ENCODE data around the gene COQ4. TPM values are rescaled to one million over a fixed set of nuclear protein-coding genes. Genes with fewer than 3 reads are reported as not detected.
"Not testable (repeated sequence)": the region's sequence is repeated elsewhere in the genome, so short reads cannot be mapped to it uniquely, and the experiment has no call there.

The COQ4 gene
- 24.3 TPM for polyA plus RNA-seq (2012; ENCODE audit: missing spikeins)

DNA sequence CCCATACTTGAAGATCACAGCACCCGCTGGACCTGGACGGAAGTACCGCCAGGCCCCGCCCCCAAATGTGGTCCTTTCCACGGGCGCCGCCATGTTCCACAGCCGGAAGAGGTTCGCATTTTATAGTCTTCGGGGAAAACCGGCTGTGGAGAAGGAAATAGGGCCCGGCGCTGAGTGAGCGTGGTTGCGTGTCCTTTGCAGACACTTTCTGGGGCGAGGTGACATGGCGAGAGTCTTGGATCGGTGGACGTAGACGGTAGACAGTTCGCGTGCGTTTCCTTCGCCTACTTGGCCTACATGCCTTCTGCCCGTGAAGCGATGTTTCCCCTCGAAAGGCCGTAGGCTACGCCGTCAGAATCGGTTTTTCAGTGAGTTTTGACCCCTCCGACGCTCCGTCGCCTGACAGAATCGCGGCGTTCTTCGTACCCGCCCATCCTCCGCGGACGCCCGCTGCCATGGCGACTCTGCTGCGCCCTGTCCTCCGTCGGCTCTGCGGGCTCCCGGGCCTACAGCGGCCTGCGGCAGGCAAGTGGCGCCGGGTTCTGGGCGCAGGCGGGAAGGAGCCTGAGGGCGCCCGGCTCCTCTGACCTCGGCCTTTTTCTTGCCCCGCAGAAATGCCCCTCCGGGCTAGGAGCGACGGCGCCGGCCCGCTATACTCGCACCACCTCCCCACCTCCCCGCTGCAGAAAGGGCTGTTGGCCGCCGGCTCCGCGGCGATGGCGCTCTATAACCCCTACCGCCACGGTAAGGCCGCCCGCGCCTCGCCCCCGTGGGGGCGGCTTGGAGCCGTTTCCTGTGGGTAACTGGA is at the start of gene COQ4, which contains the start of gene TRUB2:
TSS of gene COQ4 (plus strand) at position 436 of the 808 bp plus-strand sequence. CDS start at position 456, 20 bp downstream.
TSS of gene TRUB2 (minus strand) at position 44 of the 808 bp plus-strand sequence. CDS start at position 5, 39 bp downstream.
- FAIRE-seq (peak; percentile 78), DNase-seq (ENCODE audit: insufficient read length) (peak; percentile 90)
- TF ChIP-seq TAF1 (IDR thresholded peaks at IDR 0.05; ENCODE audit: borderline replicate concordance, low read depth, low read length) (peak; percentile 48), POLR2AphosphoS5 (IDR thresholded peaks at IDR 0.05; ENCODE audit: low read depth, low read length) (peak; percentile 79; the same call in 1 of the 2 replicates), POLR2A (IDR thresholded peaks at IDR 0.05; ENCODE audit: low read depth, low read length) (peak; percentile 78)

DNA sequence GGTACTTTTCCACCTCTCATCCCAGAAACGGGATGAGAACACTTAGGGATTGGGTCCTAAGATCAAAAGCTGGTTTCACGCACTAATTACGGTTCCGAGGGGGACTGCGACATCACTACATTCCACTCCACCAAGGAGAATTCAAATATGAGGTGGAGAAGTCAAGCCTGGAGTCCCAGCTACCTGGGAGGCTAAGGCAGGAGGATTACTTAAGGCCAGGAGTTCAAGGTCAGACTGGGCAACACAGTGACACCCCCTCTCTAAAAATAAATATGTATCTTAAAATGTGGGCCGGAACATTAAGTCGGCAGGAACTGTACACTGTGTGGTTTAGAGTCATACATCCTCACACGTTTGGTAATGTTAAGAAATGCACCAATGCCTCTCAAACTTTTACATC is 48.4 kb upstream of the COQ4 start:
- FAIRE-seq (no peak), DNase-seq (ENCODE audit: insufficient read length) (no peak)
- TF ChIP-seq TAF1 (IDR thresholded peaks at IDR 0.05; ENCODE audit: borderline replicate concordance, low read depth, low read length) (no peak), POLR2AphosphoS5 (IDR thresholded peaks at IDR 0.05; ENCODE audit: low read depth, low read length) (no peak), POLR2A (IDR thresholded peaks at IDR 0.05; ENCODE audit: low read depth, low read length) (no peak)

DNA sequence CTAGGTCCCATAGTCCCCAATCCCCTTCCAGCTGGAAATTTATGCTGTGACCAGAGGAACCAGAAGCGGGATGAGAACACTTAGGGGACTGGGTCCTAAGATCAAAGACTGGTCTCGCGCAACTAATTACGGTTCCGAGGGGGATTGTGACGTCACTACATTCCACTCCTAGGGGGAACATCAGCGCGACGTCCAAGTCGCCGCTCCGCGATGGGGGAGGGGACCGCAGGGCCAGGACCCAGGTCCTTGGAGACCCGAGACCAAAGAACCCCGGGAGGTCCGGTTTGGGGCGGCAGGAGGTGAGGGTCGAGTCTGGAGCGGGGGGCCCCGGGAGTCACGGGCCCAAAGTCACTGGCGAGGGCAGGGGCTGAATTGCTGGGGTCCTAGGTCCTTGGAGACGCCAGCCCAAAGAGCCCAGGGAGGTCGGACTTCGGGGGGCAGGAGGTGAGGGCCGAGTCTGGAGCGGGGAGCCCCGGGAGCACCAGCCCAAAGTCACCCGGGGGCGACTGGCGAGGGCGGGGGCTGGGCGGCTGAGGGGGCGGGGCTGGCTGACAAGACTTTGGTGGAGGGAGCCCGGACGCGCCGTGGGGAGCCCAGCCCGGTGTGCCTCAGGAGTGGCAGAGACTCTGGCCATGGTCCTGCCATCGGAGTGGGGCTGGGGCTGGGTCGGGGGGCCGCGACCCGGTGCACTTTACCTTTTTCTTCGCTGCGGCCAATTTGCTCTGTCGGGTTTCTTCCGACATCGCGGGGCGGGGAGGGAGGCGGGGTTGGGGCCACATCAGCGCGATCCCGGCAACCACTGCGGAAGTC is 47.2 kb upstream of the COQ4 start, which contains the start of gene GOLGA2:
TSS of gene GOLGA2 (minus strand) at position 810 of the 810 bp plus-strand sequence. CDS start at position 779, 31 bp downstream.
- TF ChIP-seq POLR2AphosphoS5 (IDR thresholded peaks at IDR 0.05; ENCODE audit: low read depth, low read length): no peak
- no peak for TF ChIP-seq TAF1 (IDR thresholded peaks at IDR 0.05; ENCODE audit: borderline replicate concordance, low read depth, low read length)
- TF ChIP-seq POLR2A (IDR thresholded peaks at IDR 0.05; ENCODE audit: low read depth, low read length): no peak
- DNase-seq (ENCODE audit: insufficient read length) (peak; percentile 80), FAIRE-seq (no peak)

DNA sequence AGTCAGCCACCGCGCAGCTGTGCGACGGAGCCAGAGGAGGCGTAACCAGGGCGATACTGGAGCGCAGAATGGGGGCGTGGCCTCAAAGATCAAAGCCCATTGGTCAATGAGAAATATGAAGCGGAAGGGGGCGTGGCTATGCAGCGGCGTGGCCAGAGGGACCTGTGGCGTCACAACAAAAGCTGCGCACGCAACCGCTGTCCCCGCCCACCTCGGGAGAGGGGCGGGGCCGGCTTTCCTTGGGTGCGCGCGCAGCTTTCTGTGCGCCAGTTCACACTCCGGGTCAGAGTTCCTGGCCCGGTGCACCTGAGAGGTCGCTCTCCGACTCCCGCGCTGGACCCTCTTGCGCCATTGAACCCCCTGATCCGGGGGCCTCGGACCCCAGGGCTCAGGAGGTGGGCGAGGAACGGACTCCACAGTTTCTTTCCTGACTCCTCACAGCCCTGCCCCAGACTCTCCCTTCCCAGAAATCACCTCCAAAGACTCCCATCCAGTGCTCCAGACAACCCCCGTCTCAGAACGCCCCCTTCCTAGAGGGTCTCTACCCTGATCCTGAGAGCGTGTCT is 46.5 kb upstream of the COQ4 start, which contains the start of gene SWI5:
TSS of gene SWI5 (plus strand) at position 269 of the 566 bp plus-strand sequence.
- DNase-seq (ENCODE audit: insufficient read length) (peak; percentile 96), FAIRE-seq (peak; percentile 90)
- TF ChIP-seq POLR2AphosphoS5 (IDR thresholded peaks at IDR 0.05; ENCODE audit: low read depth, low read length) (peak; percentile 96), TAF1 (IDR thresholded peaks at IDR 0.05; ENCODE audit: borderline replicate concordance, low read depth, low read length) (peak; percentile 88), POLR2A (IDR thresholded peaks at IDR 0.05; ENCODE audit: low read depth, low read length) (peak; percentile 98)

DNA sequence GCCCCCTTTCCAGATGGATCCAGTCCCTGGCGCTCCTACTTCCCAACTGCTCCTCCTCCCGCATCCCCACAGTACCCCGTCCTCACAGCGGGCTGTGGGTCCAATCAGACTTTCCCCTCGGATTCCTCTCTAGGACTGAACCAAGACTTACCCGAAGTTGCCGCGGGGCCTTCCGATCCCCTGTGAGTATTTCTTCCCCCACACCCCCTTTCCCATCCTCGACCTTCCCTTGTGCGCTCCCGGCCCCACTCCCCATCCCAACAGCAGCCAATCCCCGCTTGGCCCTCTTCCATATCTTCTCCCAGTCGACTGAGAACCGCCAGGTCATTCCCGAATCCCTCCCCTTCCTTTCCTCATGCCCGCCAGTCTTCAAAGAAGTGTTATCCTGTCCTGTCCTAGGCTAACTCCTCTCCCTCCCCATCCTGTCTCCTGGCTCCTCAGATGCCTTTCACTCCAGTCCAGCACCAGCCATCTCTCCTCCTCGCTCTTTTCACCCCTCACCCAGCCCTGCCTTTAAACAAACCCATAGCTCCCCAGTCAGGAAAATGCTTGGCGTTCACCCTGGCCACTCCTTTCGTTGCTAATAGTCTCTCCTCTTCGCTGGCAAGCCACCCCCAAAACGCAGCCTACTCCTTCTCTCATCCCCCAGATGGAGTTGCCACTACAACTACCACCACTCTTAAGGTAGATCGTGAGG is 45.9 kb upstream of the COQ4 start:
- DNase-seq (ENCODE audit: insufficient read length) (no peak), FAIRE-seq (no peak)

DNA sequence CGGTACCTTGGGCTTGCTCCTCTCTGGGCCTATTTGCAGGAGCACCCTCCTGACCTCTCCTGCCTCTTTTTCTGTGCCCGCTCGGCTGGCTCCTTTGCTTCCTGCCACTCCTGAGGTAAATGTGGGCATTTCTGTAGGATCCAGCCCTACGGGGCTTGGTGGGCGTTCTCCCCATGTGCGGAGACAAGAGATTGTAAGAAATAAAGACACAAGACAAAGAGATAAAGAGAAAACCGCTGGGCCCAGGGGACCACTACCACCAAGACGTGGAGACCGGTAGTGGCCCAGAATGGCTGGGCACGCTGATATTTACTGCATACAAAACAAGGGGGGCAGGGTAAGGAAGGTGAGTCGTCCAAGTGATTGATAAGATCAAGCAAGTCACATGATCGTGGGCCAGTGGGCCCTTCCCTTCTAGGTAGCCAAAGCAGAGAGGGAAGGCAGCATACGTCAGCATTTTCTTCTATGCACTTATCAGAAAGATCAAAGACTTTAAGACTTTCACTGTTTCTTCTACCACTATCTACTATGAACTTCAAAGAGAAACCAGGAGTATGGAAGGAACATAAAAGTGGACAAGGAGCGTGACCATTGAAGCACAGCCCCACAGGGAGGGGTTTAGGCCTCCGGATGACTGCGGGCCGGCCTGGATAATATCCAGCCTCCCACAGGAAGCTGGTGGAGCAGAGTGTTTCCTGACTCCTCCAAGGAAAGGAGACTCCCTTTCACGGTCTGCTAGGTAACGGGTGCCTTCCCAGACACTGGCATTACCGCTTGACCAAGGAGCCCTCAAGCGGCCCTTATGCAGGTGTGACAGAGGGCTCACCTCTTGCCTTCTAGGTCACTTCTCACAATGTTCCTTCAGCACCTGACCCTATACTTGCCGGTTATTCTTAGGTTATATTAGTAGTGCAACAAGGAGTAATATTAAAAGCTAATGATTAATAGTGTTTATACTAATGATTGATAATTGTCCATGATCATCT is 43.3 kb upstream of the COQ4 start:
- not testable (repeated sequence) for FAIRE-seq; DNase-seq (ENCODE audit: insufficient read length)

More for the DNA sequence above, 45.9 kb upstream of the COQ4 start:
- TF ChIP-seq TAF1 (IDR thresholded peaks at IDR 0.05; ENCODE audit: borderline replicate concordance, low read depth, low read length): no peak
- TF ChIP-seq POLR2AphosphoS5 (IDR thresholded peaks at IDR 0.05; ENCODE audit: low read depth, low read length): no peak
- no peak for TF ChIP-seq POLR2A (IDR thresholded peaks at IDR 0.05; ENCODE audit: low read depth, low read length)

DNA sequence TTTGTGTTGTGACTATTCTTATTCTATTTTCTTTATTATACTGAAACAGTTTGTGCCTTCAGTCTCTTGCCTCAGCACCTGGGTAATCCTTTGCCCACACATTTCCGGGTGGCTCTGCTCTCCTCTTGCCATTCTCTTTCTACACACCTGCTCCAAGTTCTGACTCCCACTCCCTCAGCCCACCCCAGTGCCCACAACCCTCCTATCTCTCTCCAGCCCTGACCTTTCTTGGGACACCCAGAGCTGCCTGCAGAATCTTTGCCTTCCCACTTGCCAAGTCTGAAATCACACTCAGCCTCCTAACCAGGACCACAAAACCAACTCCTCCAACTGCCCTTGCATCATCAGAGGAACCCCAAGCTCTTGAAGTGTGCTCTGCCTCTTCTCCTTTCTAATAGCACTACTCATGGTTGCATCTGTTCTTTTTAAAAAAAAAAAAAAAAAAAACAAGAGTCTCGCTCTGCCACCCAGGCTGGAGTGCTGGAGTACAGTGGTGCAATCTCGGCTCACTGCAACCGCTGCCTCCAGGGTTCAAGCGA is 42.5 kb upstream of the COQ4 start:
- TF ChIP-seq POLR2AphosphoS5 (IDR thresholded peaks at IDR 0.05; ENCODE audit: low read depth, low read length) (no peak), POLR2A (IDR thresholded peaks at IDR 0.05; ENCODE audit: low read depth, low read length) (no peak), TAF1 (IDR thresholded peaks at IDR 0.05; ENCODE audit: borderline replicate concordance, low read depth, low read length) (no peak)
- no peak for DNase-seq (ENCODE audit: insufficient read length)
- FAIRE-seq: no peak

DNA sequence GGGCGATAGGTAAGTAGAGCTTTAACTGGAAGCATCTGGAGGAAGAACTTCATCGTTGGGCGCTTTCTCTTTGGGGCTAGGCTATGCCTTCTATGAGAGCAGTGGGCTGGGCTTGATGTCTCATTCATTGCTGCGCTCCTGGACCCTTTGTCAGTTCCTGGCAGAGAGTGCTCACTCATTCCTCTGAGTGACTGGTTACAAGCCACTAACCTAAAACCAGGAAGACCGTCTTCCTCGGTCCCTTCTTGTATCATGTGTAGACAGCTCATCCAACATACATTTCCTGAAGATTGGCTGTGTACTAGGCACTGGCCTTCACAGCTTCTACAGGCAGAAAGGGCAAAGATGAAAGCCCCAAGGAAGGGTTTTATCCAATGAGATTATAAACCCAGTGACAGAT is 40.1 kb upstream of the COQ4 start:
- TF ChIP-seq POLR2A (IDR thresholded peaks at IDR 0.05; ENCODE audit: low read depth, low read length): no peak
- TF ChIP-seq POLR2AphosphoS5 (IDR thresholded peaks at IDR 0.05; ENCODE audit: low read depth, low read length): no peak
- no peak for TF ChIP-seq TAF1 (IDR thresholded peaks at IDR 0.05; ENCODE audit: borderline replicate concordance, low read depth, low read length)
- DNase-seq (ENCODE audit: insufficient read length): no peak
- FAIRE-seq: no peak

DNA sequence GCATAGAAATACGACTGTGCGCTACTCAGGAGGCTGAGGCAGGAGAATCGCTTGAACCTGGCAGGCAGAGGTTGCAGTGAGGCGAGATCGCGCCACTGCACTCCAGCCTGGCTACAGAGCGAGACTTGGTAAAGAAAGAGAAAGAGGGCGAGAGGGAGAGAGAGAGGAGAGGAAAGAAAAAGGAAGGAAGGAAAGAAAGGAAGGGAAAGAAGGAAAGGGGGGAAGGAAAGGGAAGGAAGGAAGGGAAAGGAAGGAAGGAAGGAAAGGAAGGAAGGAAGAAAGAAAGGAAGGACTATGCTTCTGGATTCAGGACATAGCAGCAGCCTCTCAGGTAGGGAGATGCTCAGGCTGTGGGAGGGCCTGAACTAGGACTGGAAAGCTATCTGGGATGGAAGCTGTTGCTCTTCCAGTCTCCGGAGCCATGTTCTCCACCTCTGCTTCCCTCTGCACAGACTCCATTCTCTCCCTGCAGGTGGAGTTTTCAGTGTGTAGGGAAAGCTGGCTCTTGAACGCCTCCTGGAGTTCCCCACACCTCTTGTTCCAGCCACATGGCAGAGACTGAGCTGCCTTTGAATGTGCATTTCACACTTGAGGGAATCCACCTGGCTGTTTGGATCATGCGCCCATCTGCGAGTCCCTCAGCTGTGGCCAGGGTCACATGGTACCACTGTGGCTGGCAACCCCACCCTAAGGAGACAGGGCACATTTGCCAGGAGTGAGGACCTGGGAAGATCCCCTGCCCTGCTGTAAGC is 37.4 kb upstream of the COQ4 start:
- TF ChIP-seq POLR2AphosphoS5 (IDR thresholded peaks at IDR 0.05; ENCODE audit: low read depth, low read length) (no peak), POLR2A (IDR thresholded peaks at IDR 0.05; ENCODE audit: low read depth, low read length) (no peak), TAF1 (IDR thresholded peaks at IDR 0.05; ENCODE audit: borderline replicate concordance, low read depth, low read length) (no peak)
- FAIRE-seq (no peak), DNase-seq (ENCODE audit: insufficient read length) (no peak)

All from GM12892 (cell line).